Ectodermal cell (in vitro differentiated cells): ENCODE measurements around the gene ETV3.

Experiments
- H3K27ac ChIP-seq: 2 replicates; pipeline ENCODE4 v1.7.0; 2013; ENCODE audit warnings: mild to moderate bottlenecking, low read depth, low read length; ENCODE audit not compliant: insufficient read depth, poor library complexity, severe bottlenecking
- H3K27me3 ChIP-seq: 2 replicates; pipeline ENCODE4 v1.7.0; 2013; ENCODE audit warnings: mild to moderate bottlenecking, low read length; ENCODE audit not compliant: insufficient read depth, control insufficient read depth, poor library complexity, severe bottlenecking
- H3K36me3 ChIP-seq: one replicate; pipeline ENCODE4 v1.7.0; 2013; ENCODE audit warnings: low read length; ENCODE audit not compliant: control insufficient read depth, insufficient read depth
- H3K4me1 ChIP-seq: one replicate; pipeline ENCODE4 v1.7.0; 2013; ENCODE audit warnings: low read length; ENCODE audit not compliant: control insufficient read depth, insufficient read depth
- H3K4me3 ChIP-seq: 2 replicates; pipeline ENCODE4 v1.7.0; 2013; ENCODE audit warnings: low read depth, low read length, control low read depth; ENCODE audit not compliant: insufficient read depth
- H3K9me3 ChIP-seq: 2 replicates; pipeline ENCODE4 v1.7.0; 2013; ENCODE audit warnings: mild to moderate bottlenecking, low read length, moderate library complexity; ENCODE audit not compliant: control insufficient read depth
- WGBS, 2 experiments: methylation state at CpG; one replicate each; pipeline ENCODE4 v1.1.7; 2013; ENCODE audit warnings: missing lambda C conversion rate in 2 of 2; 5-methylcytosine and 5-hydroxymethylcytosine counted together

ETV3 gene

DNA sequence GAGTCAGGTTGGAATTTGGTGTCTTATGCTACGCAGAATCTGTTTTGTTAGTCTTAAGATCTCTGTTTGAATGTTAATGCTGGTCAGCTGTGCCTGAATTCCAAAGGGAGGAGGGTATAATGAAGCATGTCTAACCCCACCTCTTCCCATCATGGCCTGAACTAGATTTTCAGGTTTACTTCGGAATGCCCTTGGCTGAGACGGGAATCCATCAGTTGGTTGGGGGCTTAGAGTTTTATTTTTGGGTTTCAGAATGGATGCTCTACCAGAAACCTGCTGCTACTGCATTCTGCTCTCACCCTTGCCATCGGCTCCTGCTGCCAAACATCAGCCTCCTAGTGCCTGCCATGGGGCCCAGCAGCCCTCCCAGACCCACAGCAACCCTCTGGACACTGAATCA is 24.1 kb upstream of the ETV3 start:
- no peaks in the 10 kb centered on the region for H3K36me3 ChIP-seq
- no peak overlapping the region for H3K27ac ChIP-seq
- H3K27me3 ChIP-seq: no peaks in the 10 kb centered on the region
- H3K9me3 ChIP-seq: no peaks in the 10 kb centered on the region
- 63 to 65% methylated on average over 4 of the region's 4 CpGs for WGBS, 2 experiments
- H3K4me1 ChIP-seq: peaks cover 13% of the 10 kb centered on the region
- no peak overlapping the region for H3K4me3 ChIP-seq

DNA sequence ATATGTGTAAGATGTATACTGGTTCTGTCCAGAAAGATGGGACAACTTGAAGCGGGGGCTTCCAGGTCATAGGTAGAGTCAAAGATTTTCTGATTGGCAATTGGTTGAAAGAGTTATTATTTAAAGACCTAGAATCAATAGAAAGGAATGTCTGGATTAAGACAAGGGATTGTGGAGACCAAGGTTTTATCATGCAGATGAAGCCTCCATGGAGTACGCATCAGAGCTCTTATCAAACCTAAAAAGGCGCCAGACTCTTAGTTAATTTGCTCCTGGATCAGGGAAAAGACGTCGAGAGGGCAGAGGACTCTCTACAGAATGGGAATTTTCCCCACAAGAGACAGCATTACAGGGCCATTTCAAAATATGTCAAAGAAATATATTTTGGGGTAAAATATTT is 23.7 kb upstream of the ETV3 start:
- no peak overlapping the region for H3K27ac ChIP-seq
- no peaks in the 10 kb centered on the region for H3K27me3 ChIP-seq
- 35 to 43% methylated on average over 5 of the region's 5 CpGs for WGBS, 2 experiments
- H3K4me3 ChIP-seq: no peak overlapping the region
- no peaks in the 10 kb centered on the region for H3K36me3 ChIP-seq
- H3K9me3 ChIP-seq: no peaks in the 10 kb centered on the region
- H3K4me1 ChIP-seq: peaks cover 13% of the 10 kb centered on the region

DNA sequence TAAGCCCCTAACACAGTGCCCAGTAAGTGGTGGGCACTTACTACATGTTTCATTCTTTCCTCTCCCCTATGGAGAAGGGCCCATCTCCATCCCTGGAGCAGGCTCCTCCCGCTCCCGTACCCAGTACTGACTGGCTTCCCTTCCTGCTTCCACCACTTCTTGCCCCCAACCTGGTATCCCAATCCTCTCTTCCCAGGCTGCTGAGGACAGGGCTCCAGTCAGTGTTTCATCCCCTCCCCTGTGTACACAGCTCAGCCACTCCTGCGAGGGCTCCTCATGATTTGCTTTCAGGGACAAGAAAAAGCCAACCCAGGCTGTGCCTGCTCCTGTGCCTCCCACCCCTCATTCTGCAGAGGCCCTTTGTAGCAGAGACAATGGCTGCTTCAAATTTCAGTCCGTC is 20.8 kb upstream of the ETV3 start:
- no peaks in the 10 kb centered on the region for H3K9me3 ChIP-seq
- H3K27ac ChIP-seq: no peak overlapping the region
- no peak overlapping the region for H3K4me3 ChIP-seq
- H3K4me1 ChIP-seq: peaks cover 18% of the 10 kb centered on the region
- WGBS, 2 experiments: 74 to 75% methylated on average over 4 of the region's 4 CpGs
- H3K36me3 ChIP-seq: no peaks in the 10 kb centered on the region
- no peaks in the 10 kb centered on the region for H3K27me3 ChIP-seq

DNA sequence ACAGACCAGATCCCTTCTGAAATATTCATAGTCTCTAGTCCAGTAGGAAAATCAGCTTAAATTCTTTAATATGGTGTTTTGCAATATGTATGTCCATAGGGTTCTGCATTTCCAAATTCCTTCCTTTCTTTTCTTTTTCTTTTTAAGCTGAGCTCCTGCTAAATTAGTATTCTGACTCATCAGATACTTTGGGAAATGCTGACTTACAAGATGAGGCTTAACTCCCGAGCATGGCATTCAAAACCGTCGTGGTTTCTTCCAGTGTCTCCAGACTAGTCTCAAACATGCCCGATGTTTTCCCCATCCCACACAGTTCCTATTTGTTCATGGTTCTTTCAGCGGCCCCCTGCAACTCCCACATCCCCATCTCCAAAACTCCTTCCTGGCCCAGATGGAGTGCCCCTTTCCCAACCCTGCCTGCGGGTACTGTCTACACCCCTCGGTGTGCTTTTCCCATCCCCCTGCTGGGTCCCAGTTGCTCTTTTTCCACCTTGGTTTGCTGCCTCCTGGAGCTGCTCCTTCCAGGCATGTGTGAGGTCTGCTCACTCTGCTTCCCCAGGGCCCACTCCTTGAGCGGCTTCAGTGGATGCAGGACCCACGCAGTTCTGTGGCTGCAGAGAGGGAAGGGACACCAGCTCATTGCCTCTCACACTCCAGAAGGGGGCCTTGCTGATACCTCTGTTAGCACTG is 19.5 kb upstream of the ETV3 start:
- no peak overlapping the region for H3K4me3 ChIP-seq

DNA sequence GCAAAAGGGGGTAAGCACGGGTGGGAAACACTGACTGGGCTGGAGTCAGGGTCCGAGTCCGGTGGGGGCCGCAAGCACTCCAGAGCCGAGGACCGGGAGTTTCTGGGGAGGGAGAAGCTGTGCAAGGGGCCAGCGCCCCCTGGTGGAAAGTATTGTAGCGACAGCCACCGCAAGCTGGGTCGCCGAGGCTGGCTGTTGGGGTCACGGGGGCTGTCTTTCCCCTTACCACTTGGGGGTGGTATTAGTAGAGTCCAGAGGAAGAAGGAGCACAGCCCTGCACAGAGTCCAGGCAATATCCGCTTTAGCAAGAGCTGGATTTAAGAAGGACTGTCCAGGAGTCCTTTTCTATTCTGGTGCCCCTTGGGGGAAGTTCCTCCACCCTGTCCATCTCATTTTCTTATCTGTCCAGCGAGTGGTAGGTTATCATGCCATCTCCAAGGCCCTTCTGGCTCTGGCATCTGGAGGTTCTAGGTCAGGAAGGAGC is 17.9 kb upstream of the ETV3 start:
- Histone ChIP-seq H3K27me3 (no peaks in the 10 kb centered on the region), H3K4me3 (no peak overlapping the region), H3K36me3 (no peaks in the 10 kb centered on the region), H3K4me1 (peaks cover 5% of the 10 kb centered on the region), H3K27ac (no peak overlapping the region), H3K9me3 (no peaks in the 10 kb centered on the region)
- 13 to 14% methylated on average over 14 of the region's 14 CpGs for WGBS, 2 experiments

More for the DNA sequence above, 19.5 kb upstream of the ETV3 start:
- Histone ChIP-seq H3K9me3 (no peaks in the 10 kb centered on the region), H3K27me3 (no peaks in the 10 kb centered on the region), H3K36me3 (no peaks in the 10 kb centered on the region), H3K4me1 (peaks cover 18% of the 10 kb centered on the region), H3K27ac (no peak overlapping the region)
- 79 to 80% methylated on average over 9 of the region's 9 CpGs for whole genome bisulfite sequencing, 2 experiments

DNA sequence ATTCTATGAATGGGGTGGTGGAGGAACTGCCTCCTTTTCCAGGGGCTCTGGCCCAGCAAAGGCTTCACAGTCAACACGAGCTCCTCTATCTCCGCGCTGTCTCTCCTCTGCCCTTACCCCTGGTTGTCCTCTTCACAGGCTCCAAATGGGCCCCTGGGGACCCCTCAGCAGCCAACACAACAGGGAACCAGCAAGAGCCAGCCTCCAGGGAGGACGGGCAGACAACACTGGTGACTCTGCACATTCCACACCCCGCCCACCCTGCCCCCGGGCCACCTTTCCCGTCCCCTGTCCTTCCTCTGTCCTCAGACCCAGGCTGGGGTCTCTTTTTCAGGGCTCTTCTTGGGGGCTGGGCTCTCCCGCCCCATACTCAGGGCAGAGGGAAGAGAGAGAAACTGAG is 17.5 kb upstream of the ETV3 start:
- no peak overlapping the region for H3K27ac ChIP-seq
- no peaks in the 10 kb centered on the region for H3K27me3 ChIP-seq
- H3K9me3 ChIP-seq: no peaks in the 10 kb centered on the region
- 45 to 51% methylated on average over 8 of the region's 8 CpGs for WGBS, 2 experiments
- no peaks in the 10 kb centered on the region for H3K36me3 ChIP-seq
- H3K4me3 ChIP-seq: no peak overlapping the region
- peaks cover 5% of the 10 kb centered on the region for H3K4me1 ChIP-seq

DNA sequence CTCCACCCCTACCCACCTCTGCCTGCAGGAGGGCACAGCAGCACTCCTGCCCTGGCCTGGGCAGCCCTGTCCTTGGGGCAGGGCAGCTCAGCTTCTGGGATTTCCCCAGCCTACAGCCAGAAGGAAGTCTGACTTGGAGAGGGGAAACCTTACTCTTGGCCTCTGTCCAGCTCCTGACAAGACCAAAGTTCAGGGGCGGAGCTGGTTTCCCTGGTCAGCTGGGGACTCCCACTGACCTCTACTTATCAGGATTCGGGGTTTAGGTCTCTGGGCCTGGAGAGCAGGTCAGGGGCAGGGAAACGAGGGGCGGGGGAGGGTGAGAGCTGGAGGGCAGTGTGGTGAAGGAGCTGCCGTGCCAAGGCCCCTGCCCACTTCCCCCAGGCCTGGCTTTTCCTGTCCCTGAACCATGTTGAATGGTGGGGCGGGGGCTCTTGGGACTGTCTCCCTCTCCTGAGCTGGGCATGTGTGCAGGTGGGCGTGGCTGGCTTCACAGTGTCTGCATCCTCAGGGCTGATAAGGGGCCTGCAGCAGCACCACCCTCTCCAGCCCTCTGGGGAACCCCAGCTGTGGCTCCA is 16.8 kb upstream of the ETV3 start:
- Histone ChIP-seq H3K27me3 (no peaks in the 10 kb centered on the region), H3K36me3 (no peaks in the 10 kb centered on the region), H3K4me3 (no peak overlapping the region), H3K27ac (no peak overlapping the region), H3K9me3 (no peaks in the 10 kb centered on the region), H3K4me1 (peaks cover 5% of the 10 kb centered on the region)
- WGBS, 2 experiments: 84 to 86% methylated on average over 7 of the region's 7 CpGs

DNA sequence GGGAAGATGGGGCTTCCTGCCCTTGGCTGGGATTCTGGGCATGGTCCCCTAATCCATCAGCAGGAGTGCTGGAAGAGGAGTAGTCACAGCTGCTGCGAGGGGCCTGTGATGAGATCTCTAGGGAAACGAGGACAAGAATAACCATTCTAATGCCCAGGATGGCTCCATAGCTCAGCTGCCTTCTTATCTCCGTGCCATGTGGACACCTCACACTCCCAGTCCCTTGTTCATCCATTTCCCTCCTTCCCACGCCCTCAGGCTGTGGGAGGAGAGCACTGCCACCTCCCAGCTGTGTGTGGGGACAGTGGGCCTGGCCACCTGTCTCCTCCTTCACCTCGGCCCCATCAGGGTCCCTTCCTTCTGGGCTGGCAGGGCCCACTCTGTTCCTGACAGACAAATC is 16.1 kb upstream of the ETV3 start:
- H3K27me3 ChIP-seq: no peaks in the 10 kb centered on the region
- 86 to 87% methylated on average over 5 of the region's 5 CpGs for WGBS, 2 experiments
- no peaks in the 10 kb centered on the region for H3K36me3 ChIP-seq
- no peak overlapping the region for H3K4me3 ChIP-seq
- H3K27ac ChIP-seq: no peak overlapping the region
- peaks cover 5% of the 10 kb centered on the region for H3K4me1 ChIP-seq
- no peaks in the 10 kb centered on the region for H3K9me3 ChIP-seq

DNA sequence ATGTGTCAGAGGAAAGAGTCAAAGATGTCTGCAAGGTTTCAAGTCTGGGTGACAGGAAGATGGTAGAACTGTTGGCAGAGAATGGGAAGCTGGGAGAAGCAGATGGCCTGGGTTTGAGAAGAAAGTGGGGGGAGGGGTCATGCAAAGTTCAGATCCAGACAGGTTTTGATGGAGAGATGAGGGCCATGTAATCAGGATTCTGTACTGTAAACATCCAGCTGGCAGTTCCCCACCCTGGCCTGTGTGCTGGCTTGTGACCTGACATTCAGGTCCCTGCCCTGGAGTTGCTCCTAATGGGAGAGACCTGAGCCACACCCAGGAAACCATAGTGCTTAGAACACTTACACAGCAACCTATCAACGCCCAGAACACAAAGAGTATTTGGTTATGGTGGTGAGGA is 15.6 kb upstream of the ETV3 start:
- no peak overlapping the region for H3K27ac ChIP-seq
- no peaks in the 10 kb centered on the region for H3K9me3 ChIP-seq
- H3K4me1 ChIP-seq: peaks cover 5% of the 10 kb centered on the region
- no peaks in the 10 kb centered on the region for H3K36me3 ChIP-seq
- WGBS, 2 experiments: 100% methylated on average over 1 of the region's 1 CpG
- H3K27me3 ChIP-seq: no peaks in the 10 kb centered on the region
- H3K4me3 ChIP-seq: no peak overlapping the region

DNA sequence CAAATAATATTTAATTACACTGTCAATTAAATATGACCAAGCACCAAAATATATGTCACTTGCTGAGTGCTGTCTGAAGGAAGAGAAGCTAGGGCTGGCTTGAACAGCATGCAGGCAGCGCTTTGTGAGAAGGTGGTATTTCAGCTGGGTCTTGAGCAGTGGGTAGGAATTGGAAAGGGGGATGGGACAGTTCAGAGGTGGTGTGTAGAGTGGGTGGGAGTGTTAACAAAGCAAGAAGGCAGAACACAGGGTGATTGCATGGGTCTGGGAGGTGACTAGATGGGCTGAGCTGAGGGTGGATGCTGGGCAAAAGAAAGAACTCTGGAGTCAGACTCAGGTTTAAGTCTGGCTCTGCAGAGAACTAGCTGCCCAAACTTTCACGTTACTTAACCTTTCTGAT is 14.3 kb upstream of the ETV3 start:
- 86 to 93% methylated on average over 1 to 2 of the region's 2 CpGs for WGBS, 2 experiments
- Histone ChIP-seq H3K4me3 (no peak overlapping the region), H3K27me3 (no peaks in the 10 kb centered on the region), H3K27ac (no peak overlapping the region), H3K4me1 (peaks cover 5% of the 10 kb centered on the region), H3K36me3 (no peaks in the 10 kb centered on the region), H3K9me3 (no peaks in the 10 kb centered on the region)
